ENCODE measurements around the gene DNAJC18.

DNA sequence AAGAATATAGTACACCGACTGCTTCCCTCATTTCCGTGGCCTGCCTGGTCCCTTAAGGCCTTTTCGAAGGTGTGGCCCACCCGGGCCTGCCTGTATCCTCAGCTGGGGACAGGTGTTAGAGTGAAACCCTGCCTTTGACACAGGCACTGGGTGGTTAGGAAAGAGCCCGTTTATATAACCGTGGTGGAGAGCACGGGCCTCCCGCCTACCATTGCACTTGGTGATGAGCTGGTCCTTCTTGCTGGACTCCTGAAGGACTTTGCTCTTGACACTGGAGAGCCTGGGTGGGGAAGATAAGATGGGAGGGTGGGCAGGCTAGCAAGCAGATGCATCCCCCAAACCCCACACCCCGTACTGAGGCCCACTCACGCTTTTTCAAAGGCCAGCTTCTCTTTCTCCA, 37.8 kb downstream of the DNAJC18 start:
- TF ChIP-seq, protein P1, sequence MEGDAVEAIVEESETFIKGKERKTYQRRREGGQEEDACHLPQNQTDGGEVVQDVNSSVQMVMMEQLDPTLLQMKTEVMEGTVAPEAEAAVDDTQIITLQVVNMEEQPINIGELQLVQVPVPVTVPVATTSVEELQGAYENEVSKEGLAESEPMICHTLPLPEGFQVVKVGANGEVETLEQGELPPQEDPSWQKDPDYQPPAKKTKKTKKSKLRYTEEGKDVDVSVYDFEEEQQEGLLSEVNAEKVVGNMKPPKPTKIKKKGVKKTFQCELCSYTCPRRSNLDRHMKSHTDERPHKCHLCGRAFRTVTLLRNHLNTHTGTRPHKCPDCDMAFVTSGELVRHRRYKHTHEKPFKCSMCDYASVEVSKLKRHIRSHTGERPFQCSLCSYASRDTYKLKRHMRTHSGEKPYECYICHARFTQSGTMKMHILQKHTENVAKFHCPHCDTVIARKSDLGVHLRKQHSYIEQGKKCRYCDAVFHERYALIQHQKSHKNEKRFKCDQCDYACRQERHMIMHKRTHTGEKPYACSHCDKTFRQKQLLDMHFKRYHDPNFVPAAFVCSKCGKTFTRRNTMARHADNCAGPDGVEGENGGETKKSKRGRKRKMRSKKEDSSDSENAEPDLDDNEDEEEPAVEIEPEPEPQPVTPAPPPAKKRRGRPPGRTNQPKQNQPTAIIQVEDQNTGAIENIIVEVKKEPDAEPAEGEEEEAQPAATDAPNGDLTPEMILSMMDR (conservative IDR thresholded peaks at IDR 0.05; ENCODE audit: low read depth, low read length): no peak
- TF ChIP-seq EZH2 (IDR thresholded peaks at IDR 0.05; ENCODE audit: borderline replicate concordance, low read depth, low read length, poor library complexity, severe bottlenecking): no peak

All from A673 (cell line).